ENCODE data around the gene GLIPR2.
"Not testable (repeated sequence)": the region's sequence is repeated elsewhere in the genome, so short reads cannot be mapped to it uniquely, and the experiment has no call there.

GLIPR2 gene

GRCh38 chr9:36087054-36087453, 49.5 kb upstream of the GLIPR2 start:
- peaks cover 0 to 17% of the 10 kb centered on the region in 2 experiments for H3K36me3 ChIP-seq (ENCODE audit: control insufficient read depth in 2 of 2, insufficient read depth in 1 of 2, low read length in 2 of 2)
- H3K9me3 ChIP-seq (ENCODE audit: control insufficient read depth, insufficient read depth, low read depth, low read length); H3K4me1 ChIP-seq (ENCODE audit: control insufficient read depth, insufficient read depth, low read length); POLR2A ChIA-PET; H3K4me3 ChIP-seq (ENCODE audit: low read depth, low read length); H3K27ac ChIP-seq (ENCODE audit: extremely low read depth, low read depth, low read length): not testable (repeated sequence)
- CTCF ChIA-PET, result interaction anchor here (0.5 to 1.8 kb wide), 4 partner anchors 14 to 297 kb away, joined by 3 to 14 read pairs (median 3); no protein-coding TSS in a partner anchor
- TF ChIP-seq ZNF146 (tag by site-specific recombination; IDR thresholded peaks at IDR 0.05), result peak; percentile 60

- POLR2A ChIA-PET, result no interaction called here
- TF ChIP-seq KLF17 (tag by site-specific recombination; IDR thresholded peaks at IDR 0.05) (no peak), TCF7L2 (IDR thresholded peaks at IDR 0.05; ENCODE audit: borderline replicate concordance, low read depth, low read length) (no peak), ZBTB44 (tag by site-specific recombination; IDR thresholded peaks at IDR 0.05) (no peak)
- CTCF ChIA-PET, result interaction anchor here (0.6 to 1.8 kb wide), 5 partner anchors 8 to 298 kb away, joined by 3 to 14 read pairs (median 4); no protein-coding TSS in a partner anchor
Measured at GRCh38 chr9:36088020-36088419, 48.5 kb upstream of the GLIPR2 start.

GRCh38 chr9:36091026-36091953, 45.2 kb upstream of the GLIPR2 start:
- Histone ChIP-seq H3K4me1 (ENCODE audit: control insufficient read depth, insufficient read depth, low read length) (peaks cover 6% of the 10 kb centered on the region; the same call in 1 of the 2 replicates), H3K36me3 (ENCODE audit: control insufficient read depth in 2 of 2, insufficient read depth in 1 of 2, low read length in 2 of 2) (peaks cover 0 to 8% of the 10 kb centered on the region in 2 experiments; a peak in 2 of 3 replicates), H3K27ac (ENCODE audit: extremely low read depth, low read depth, low read length) (no peak overlapping the region), H3K4me3 (ENCODE audit: low read depth, low read length) (no peak overlapping the region), H3K9me3 (ENCODE audit: control insufficient read depth, insufficient read depth, low read depth, low read length) (no peaks in the 10 kb centered on the region)
- ChIA-PET CTCF (interaction anchor here (0.6 to 4.7 kb wide), 9 partner anchors 10 to 995 kb away, joined by 3 to 37 read pairs (median 3); partner anchors contain the start of genes CLTA and PIGO), POLR2A (no interaction called here)
- no peak for TF ChIP-seq ZNF707 (tag by site-specific recombination; IDR thresholded peaks at IDR 0.05)
- no peak for TF ChIP-seq ZNF23 (tag by site-specific recombination; IDR thresholded peaks at IDR 0.05; ENCODE audit: borderline replicate concordance)
- 0 out of 2 replicates have a peak, but pooled peaks have one; percentile 26 for TF ChIP-seq PRDM10 (tag by site-specific recombination; IDR thresholded peaks at IDR 0.05)
- no peak for TF ChIP-seq ATF2 (tag by site-specific recombination; IDR thresholded peaks at IDR 0.05; ENCODE audit: low read depth)

More at GRCh38 chr9:36088020-36088419, 48.5 kb upstream of the GLIPR2 start:
- no peaks in the 10 kb centered on the region for H3K9me3 ChIP-seq (ENCODE audit: control insufficient read depth, insufficient read depth, low read depth, low read length)
- H3K36me3 ChIP-seq (ENCODE audit: control insufficient read depth in 2 of 2, insufficient read depth in 1 of 2, low read length in 2 of 2), result peaks cover 0 to 15% of the 10 kb centered on the region in 2 experiments
- H3K27ac ChIP-seq (ENCODE audit: extremely low read depth, low read depth, low read length), result no peak overlapping the region
- H3K4me3 ChIP-seq (ENCODE audit: low read depth, low read length), result no peak overlapping the region
- H3K4me1 ChIP-seq (ENCODE audit: control insufficient read depth, insufficient read depth, low read length), result peaks cover 6% of the 10 kb centered on the region; the same call in 1 of the 2 replicates

Data from HEK293 (cell line).